ENCODE data around the gene PRRT3. TPM values are rescaled to one million over a fixed set of nuclear protein-coding genes. Genes with fewer than 3 reads are reported as not detected.

The PRRT3 gene
- total and polyA plus RNA-seq, 9 of the 15 experiments (the other 6 are each of a cell fraction or from before 2014, with no cell fraction given): 0.06 to 1.9 (median 1.2) TPM

GRCh38 chr3:9976721-9977709, 24.8 kb upstream of the PRRT3 start (continued):
- TF ChIP-seq ZNF324 (CRISPR knock-in tag; IDR thresholded peaks at IDR 0.05) (peak; percentile 51; the same call in 1 of the 2 replicates), PRPF4 (IDR thresholded peaks at IDR 0.05; ENCODE audit: insufficient read depth, low read depth, low read length, poor library complexity, severe bottlenecking) (no peak), ZNF354B (CRISPR knock-in tag; IDR thresholded peaks at IDR 0.05) (no peak), CREM (IDR thresholded peaks at IDR 0.05; ENCODE audit: low read depth) (peak; percentile 57), NR4A1 (CRISPR knock-in tag; IDR thresholded peaks at IDR 0.05) (no peak), NR4A1 (tag; IDR thresholded peaks at IDR 0.05) (peak; percentile 65; the same call in 1 of the 2 replicates), HEY1 (CRISPR knock-in tag; IDR thresholded peaks at IDR 0.05; ENCODE audit: borderline replicate concordance) (no peak), ZNF384 (IDR thresholded peaks at IDR 0.05; ENCODE audit: low read depth, low read length) (peak; percentile 98), ATF1 (CRISPR knock-in tag; IDR thresholded peaks at IDR 0.05) (no peak), ATF1 (tag; IDR thresholded peaks at IDR 0.05) (peak; percentile 79), MAZ (CRISPR knock-in tag; conservative IDR thresholded peaks at IDR 0.05 in 1 of 2, IDR thresholded peaks at IDR 0.05 in 1 of 2) (peak in 1 of 2 experiments; percentile 53; a peak in 1 of 4 replicates), CREB3L1 (IDR thresholded peaks at IDR 0.05; ENCODE audit: borderline replicate concordance, low read depth) (peak; percentile 54; the same call in 1 of the 2 replicates), HMGXB4 (CRISPR knock-in tag; IDR thresholded peaks at IDR 0.05) (no peak), DDX20 (tag; IDR thresholded peaks at IDR 0.05; ENCODE audit: low read depth) (peak; percentile 20; the same call in 1 of the 2 replicates), ZEB2 (IDR thresholded peaks at IDR 0.05) (peak; percentile 49; the same call in 1 of the 2 replicates), PRDM10 (IDR thresholded peaks at IDR 0.05; ENCODE audit: partially characterized antibody) (peak; percentile 22), IRF9 (tag; IDR thresholded peaks at IDR 0.05) (0 out of 2 replicates have a peak, but pooled peaks have one; percentile 30)

Measured in K562 (cell line).